Measurements from ENCODE around the gene CD70. TPM values are rescaled to one million over a fixed set of nuclear protein-coding genes. Genes with fewer than 3 reads are reported as not detected.

CD70 gene
- total RNA-seq, 4 donors from 2014 or later, result 0.73 TPM; not detected in 3

- Histone ChIP-seq H3K27ac (no peak overlapping the region), H3K4me3 (replicated peaks in 1 of 3) (no peak overlapping the region), H3K4me1 (no peaks in the 10 kb centered on the region), H3K9me3 (no peaks in the 10 kb centered on the region), H3K36me3 (no peaks in the 10 kb centered on the region), H3K27me3 (no peaks in the 10 kb centered on the region)
- no peak for TF ChIP-seq POLR2A (IDR thresholded peaks at IDR 0.05)
- no peak for TF ChIP-seq CTCF (IDR thresholded peaks at IDR 0.05)
- DNase-seq, result no peak
- intact Hi-C loops (cut with DNase I), result no loop called here
- 67 to 74% methylated on average over 11 of the region's 11 CpGs for WGBS, 2 donors
Observed at GRCh38 chr19:6543866-6544347, 47.0 kb downstream of the CD70 start.

DNA sequence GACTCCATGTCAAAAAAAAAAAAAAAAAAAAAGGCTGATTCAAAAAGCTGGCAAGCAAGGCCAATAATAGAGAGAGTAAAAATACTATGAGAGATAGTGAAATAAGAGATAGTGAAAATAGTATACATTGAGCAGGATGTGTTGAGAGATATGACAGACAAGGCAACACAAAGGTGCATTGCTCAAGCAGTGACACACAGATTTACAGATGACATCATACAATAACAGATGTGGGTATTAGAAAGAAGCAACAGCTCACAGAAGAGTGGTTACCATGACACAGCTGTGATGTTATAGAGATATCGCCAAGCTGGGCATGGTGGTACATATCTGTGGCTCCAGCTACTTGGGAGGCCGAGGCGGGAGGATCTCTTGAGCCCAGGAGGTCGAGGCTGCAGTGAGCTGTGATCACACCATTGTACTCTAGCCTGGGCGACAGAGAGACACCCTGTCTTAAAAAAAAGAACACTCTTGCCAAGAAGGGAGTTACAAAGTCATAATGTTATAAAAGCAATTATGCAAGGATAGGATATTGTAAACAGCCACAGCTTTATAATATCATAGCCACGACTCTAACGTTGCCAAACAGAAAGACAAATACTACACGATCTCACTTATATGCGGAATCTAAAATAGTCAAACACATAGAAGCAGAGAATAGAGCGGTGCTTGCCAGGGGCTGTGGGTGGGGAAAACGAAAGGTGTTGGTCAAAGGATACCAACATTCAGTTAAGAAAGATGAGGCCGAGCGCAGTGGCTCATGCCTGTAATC lies 49.8 kb downstream of the CD70 start:
- H3K27ac ChIP-seq, result no peak overlapping the region
- intact Hi-C loops (cut with DNase I), result no loop called here
- H3K36me3 ChIP-seq, result no peaks in the 10 kb centered on the region
- H3K9me3 ChIP-seq, result no peaks in the 10 kb centered on the region
- TF ChIP-seq CTCF (IDR thresholded peaks at IDR 0.05), result no peak
- TF ChIP-seq POLR2A (IDR thresholded peaks at IDR 0.05), result no peak
- DNase-seq, result no peak
- no peaks in the 10 kb centered on the region for H3K4me1 ChIP-seq
- H3K27me3 ChIP-seq, result no peaks in the 10 kb centered on the region
- H3K4me3 ChIP-seq (replicated peaks in 1 of 3), result no peak overlapping the region
- 81 to 82% methylated on average over 13 of the region's 13 CpGs for WGBS, 2 donors

DNA sequence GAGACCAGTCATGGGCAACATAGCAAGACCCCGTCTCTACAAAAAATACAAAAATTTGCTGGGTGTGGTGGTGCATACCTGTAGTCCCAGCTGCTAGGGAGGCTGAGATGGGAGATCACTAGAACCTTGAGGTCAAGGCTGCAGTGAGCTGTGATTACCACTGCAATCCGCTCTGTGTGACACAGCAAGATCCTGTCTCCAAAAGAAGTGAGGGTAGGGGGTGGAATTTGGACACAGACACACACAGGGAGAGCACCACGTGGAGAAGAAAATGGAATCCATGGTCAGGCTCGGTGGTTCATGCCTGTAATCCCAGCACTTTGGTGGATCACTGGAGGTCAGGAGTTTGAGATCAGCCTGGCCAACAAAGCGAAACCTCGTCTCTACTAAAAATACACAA lies 51.4 kb downstream of the CD70 start:
- H3K27ac ChIP-seq, result no peak overlapping the region
- DNase-seq, result no peak
- no peak overlapping the region for H3K4me3 ChIP-seq (replicated peaks in 1 of 3)
- no peaks in the 10 kb centered on the region for H3K27me3 ChIP-seq
- WGBS, 2 donors, result 83 to 84% methylated on average over 6 of the region's 6 CpGs
- H3K4me1 ChIP-seq, result no peaks in the 10 kb centered on the region
- TF ChIP-seq CTCF (IDR thresholded peaks at IDR 0.05), result no peak
- no peak for TF ChIP-seq POLR2A (IDR thresholded peaks at IDR 0.05)
- H3K36me3 ChIP-seq, result no peaks in the 10 kb centered on the region
- H3K9me3 ChIP-seq, result no peaks in the 10 kb centered on the region
- intact Hi-C loops (cut with DNase I), result no loop called here

Small RNAs within 50 kb of the gene (small RNA-seq; reads per million reads assigned to genes)
- gene RF00019, result not detected

Other genes with a start within 250 kb of the CD70 start
- gene CLPP, start 229.6 kb downstream of the CD70 start, total RNA-seq, result 100 to 1,000 TPM in 1 of 4 donors, 10 to 100 TPM in 3; 44.6 to 108 (median 63.1) TPM
- gene ALKBH7, start 218.4 kb downstream of the CD70 start, total RNA-seq, result 100 to 1,000 TPM in 2 of 4 donors, 10 to 100 TPM in 2; 71.8 to 146 (median 91.4) TPM
- gene PSPN, start 215.2 kb downstream of the CD70 start, total RNA-seq, result 1 to 10 TPM; 1.1 to 6.7 (median 2.6) TPM
- 10 to 100 TPM; 50.8 to 57.0 (median 51.4) TPM for gene GTF2F1, start 198.0 kb downstream of the CD70 start, total RNA-seq
- 100 to 1,000 TPM in 3 of 4 donors, 10 to 100 TPM in 1; 92.9 to 141 (median 118) TPM for gene KHSRP, start 166.3 kb downstream of the CD70 start, total RNA-seq
- under 1 TPM in 1 of 4 donors, not detected in 3; 0.33 TPM for gene SLC25A41, start 157.4 kb downstream of the CD70 start, total RNA-seq
- gene SLC25A23, start 131.4 kb downstream of the CD70 start, total RNA-seq, result 100 to 1,000 TPM in 3 of 4 donors, 10 to 100 TPM in 1; 75.2 to 214 (median 152) TPM
- 10 to 100 TPM; 21.0 to 65.2 (median 45.3) TPM for gene CRB3, start 126.9 kb downstream of the CD70 start, total RNA-seq
- gene DENND1C, start 109.4 kb downstream of the CD70 start, total RNA-seq, result 1 to 10 TPM in 3 of 4 donors, not detected in 1; 1.3 to 2.1 (median 1.8) TPM
- under 1 TPM in 3 of 4 donors, not detected in 1; 0.22 to 0.67 (median 0.59) TPM for gene TUBB4A, start 88.8 kb downstream of the CD70 start, total RNA-seq
- under 1 TPM in 2 of 4 donors, not detected in 2; 0.45 to 0.54 TPM for gene TNFSF9, start 60.1 kb downstream of the CD70 start, total RNA-seq
- 1 to 10 TPM in 1 of 4 donors, under 1 TPM in 2, not detected in 1; 0.54 to 1.1 (median 0.63) TPM for gene TNFSF14, start 79.0 kb upstream of the CD70 start, total RNA-seq
- 100 to 1,000 TPM; 126 to 631 (median 350) TPM for gene C3, start 129.5 kb upstream of the CD70 start, total RNA-seq
- gene GPR108, start 146.4 kb upstream of the CD70 start, total RNA-seq, result 100 to 1,000 TPM in 3 of 4 donors, 10 to 100 TPM in 1; 87.9 to 152 (median 116) TPM
- gene TRIP10, start 148.5 kb upstream of the CD70 start, total RNA-seq, result 10 to 100 TPM; 48.9 to 65.8 (median 58.8) TPM
- gene SH2D3A, start 176.3 kb upstream of the CD70 start, total RNA-seq, result 10 to 100 TPM; 14.1 to 27.4 (median 20.7) TPM
- 1 to 10 TPM; 1.7 to 4.3 (median 2.6) TPM for gene VAV1, start 181.6 kb upstream of the CD70 start, total RNA-seq

Data from thyroid gland (tissue), 4 donors.